Measurements from ENCODE around the gene LMAN1.

DNA sequence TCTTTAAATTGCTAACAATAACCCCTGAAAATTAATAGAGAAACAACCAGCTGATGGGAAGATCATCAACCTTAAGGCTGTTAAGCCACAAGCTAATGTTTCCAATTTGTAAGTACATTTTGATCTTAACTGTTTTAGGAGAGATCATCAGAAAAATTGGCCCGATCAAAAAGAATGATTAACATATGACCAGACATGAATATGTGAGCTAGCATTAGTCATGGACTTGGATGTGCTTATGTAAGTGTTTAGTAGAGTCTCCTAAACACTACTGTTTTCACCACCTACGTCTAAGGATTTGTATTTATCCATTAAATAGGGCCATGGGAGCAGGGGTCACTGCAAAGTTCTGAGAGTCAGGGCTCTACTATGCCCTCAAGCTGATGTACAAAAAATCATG, 4.3 kb downstream of the LMAN1 start:
- TF ChIP-seq, protein P1, sequence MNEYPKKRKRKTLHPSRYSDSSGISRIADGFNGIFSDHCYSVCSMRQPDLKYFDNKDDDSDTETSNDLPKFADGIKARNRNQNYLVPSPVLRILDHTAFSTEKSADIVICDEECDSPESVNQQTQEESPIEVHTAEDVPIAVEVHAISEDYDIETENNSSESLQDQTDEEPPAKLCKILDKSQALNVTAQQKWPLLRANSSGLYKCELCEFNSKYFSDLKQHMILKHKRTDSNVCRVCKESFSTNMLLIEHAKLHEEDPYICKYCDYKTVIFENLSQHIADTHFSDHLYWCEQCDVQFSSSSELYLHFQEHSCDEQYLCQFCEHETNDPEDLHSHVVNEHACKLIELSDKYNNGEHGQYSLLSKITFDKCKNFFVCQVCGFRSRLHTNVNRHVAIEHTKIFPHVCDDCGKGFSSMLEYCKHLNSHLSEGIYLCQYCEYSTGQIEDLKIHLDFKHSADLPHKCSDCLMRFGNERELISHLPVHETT (tag by site-specific recombination; IDR thresholded peaks at IDR 0.05): no peak
- TF ChIP-seq ZXDB (tag by site-specific recombination; IDR thresholded peaks at IDR 0.05) (no peak), SETDB1 (IDR thresholded peaks at IDR 0.05; ENCODE audit: insufficient read length, low read length) (no peak)
